GM21786 (cell line): ENCODE measurements around the gene CYP3A4.
"Not testable (repeated sequence)": the region's sequence is repeated elsewhere in the genome, so short reads cannot be mapped to it uniquely, and the experiment has no call there.

ENCODE experiments used
- ATAC-seq: cut with Tn5 transposase; IDR thresholded peaks from one replicate; pipeline ENCODE4 v1.9.1; 2021; ENCODE audit not compliant: unreplicated experiment

CYP3A4 gene

GRCh38 chr7:99784007-99784406 is at the start of gene CYP3A4:
TSS of gene CYP3A4 (minus strand) at chr7:99784184. CDS start at chr7:99784081, 103 bp downstream.
- ATAC-seq = no peak

DNA sequence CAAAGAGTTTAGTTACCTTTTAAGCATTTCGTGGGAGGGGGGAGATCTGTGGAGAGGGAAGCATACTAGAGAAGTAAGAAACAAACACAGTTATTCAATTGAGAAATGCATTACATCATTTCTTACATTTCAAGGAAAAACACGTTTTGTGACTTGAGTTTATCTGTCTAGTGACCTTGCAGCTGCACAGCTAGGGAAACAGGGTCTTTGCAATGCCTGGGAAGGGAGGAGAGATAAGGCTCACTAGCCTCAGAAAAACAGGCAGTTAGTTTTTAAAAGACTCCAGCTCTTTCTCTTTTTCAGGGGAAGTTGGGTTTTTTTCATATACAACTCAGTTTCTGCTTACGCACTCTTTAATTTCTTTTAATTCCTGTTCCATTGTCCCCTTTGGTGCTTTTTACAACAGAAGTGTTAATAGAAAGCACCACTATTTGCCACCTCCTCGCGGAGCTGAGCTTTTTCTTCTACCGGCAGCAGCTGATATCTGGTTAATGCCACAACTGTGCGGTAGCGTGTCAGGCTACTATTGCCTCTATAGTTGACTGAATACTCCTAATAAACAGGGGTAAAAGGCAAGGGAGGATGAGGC is 49.4 kb upstream of the CYP3A4 start:
- no peak for ATAC-seq

GRCh38 chr7:99831595-99831994 is 47.6 kb upstream of the CYP3A4 start:
- no peak for ATAC-seq

- ATAC-seq = no peak
Measured at GRCh38 chr7:99829524-99830160, 45.7 kb upstream of the CYP3A4 start.

DNA sequence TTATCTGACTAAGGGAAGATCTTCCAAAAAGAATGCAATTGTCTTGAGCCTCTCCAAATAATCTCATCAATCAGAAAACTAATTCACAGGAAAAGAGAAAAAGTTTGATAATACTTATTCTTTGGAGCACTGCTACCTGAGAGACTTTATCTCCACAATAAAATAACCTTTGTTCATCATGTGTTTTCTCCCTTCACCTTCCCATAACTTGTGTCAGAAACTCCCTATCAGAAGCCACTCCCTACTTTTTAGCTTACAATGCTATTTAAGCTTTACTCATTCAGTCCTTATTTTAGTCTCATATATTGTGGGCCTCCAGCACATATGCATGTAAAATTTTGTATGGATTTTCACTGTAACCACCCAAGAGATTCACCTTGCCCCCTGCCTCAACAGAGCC is 44.8 kb upstream of the CYP3A4 start:
- ATAC-seq = no peak

GRCh38 chr7:99827040-99827778 is 43.2 kb upstream of the CYP3A4 start:
- no peak for ATAC-seq

DNA sequence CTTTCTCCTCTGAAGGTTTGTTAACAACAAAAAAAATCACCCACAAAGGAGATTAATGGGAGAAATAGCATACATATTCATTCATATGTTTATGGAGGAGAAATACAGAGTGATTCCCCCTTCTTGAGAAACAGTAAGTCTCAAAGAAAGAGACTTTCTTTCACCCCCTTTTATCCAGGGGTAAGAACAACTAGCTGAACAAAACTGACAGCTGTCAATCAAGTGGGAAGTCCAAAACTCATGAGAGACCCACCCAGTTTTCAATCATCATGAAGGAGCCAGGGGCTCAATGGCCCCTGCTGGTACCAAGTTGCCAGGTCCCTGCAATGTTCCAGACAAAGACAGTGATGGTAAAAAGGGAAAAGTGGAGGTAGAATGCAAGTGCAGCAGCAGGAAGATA is 41.9 kb upstream of the CYP3A4 start:
- no peak for ATAC-seq

- no peak for ATAC-seq
Measured at GRCh38 chr7:99825452-99825851, 41.5 kb upstream of the CYP3A4 start.

- ATAC-seq = no peak
Measured at GRCh38 chr7:99824091-99824490, 40.1 kb upstream of the CYP3A4 start.

DNA sequence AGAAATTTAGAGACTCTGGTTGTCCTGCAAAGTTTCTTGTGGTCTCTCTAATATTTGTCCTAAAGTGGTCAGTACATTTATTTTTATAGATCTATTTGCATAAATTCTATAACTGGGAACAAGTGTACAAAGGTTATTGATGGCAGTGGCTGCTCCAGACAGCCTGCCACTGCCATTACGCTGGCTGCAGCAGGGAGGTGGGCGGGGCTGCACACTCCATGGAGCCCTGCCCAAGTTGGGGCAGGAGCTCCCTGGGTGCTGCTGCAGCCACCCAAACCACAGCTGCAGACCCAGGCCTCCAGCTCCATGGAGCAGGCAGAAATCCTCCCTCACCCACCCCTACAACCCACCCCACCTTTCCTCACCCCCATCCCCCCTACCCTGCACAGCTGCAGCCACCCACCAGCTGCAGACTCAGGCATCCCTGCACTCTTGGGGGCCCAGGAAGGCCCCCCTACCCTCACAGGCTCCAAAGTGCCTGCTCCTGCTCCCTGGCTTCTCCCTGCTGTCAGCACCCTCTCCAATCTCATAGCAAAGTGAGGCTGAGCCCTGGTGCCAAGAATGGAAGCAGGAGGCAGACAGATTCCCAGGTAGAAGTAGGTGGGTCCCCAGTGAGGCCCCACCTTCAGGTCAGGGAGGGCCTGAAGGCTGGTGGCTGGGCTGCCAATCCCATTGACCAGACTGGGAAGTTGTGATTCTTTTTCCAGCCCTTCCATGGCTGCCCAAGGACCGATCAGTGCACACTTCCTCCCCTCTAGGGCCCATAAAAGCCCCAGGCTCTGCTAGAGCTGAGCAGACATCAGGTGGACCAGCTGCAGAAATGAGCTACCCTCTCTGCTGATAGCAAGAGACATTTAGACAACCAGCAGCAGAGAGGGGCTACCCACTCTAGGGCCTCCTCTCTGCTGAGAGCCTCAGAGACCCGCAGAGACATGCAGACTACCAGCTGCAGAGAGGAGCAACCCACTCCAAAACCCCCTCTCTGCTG is 39.0 kb upstream of the CYP3A4 start:
- no peak for ATAC-seq

GRCh38 chr7:99820408-99821027 is 36.5 kb upstream of the CYP3A4 start:
- ATAC-seq = no peak

- ATAC-seq = no peak
Measured at GRCh38 chr7:99808766-99809165, 24.8 kb upstream of the CYP3A4 start.

DNA sequence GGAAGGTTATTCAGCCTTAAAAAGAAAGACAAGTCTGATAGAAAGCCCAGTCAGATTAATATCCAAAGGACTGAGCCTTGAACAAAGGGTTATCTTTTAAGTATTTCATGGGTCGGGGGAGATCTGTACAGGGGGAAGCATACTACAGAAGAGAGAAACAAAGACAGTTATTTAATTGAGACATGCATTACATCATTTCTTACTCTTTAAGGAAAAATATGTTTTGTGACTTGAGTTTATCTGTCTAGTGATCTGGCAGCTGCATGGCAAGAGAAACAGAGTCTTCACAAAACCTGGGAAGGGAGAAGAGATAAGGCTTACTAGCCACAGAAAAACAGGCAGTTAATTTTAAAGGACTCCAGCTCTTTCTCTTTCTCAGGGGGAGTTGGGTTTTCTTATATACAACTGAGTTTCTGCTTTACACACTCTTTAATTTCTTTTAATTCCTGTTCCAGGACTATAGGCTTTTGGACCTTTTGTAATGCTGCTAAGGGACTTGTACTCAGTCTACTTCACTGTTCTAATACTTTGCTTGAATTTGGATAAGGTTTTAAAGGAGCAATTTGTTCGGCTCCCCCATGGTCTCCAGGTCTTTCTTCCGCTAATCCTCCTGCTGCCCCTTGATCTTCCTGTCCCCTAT is 23.0 kb upstream of the CYP3A4 start:
- ATAC-seq = no peak

- ATAC-seq = no peak
Measured at GRCh38 chr7:99805641-99806040, 21.7 kb upstream of the CYP3A4 start.

- not testable (repeated sequence) for ATAC-seq
Measured at GRCh38 chr7:99803118-99803517, 19.1 kb upstream of the CYP3A4 start.

- ATAC-seq = not testable (repeated sequence)
Measured at GRCh38 chr7:99801407-99801806, 17.4 kb upstream of the CYP3A4 start.

GRCh38 chr7:99798972-99799371 is 15.0 kb upstream of the CYP3A4 start:
- ATAC-seq = no peak

GRCh38 chr7:99795864-99796263 is 11.9 kb upstream of the CYP3A4 start:
- not testable (repeated sequence) for ATAC-seq

- ATAC-seq = no peak
Measured at GRCh38 chr7:99794585-99795502, 10.9 kb upstream of the CYP3A4 start.
